Measurements from ENCODE around the gene ABCA7.

ABCA7 gene

DNA sequence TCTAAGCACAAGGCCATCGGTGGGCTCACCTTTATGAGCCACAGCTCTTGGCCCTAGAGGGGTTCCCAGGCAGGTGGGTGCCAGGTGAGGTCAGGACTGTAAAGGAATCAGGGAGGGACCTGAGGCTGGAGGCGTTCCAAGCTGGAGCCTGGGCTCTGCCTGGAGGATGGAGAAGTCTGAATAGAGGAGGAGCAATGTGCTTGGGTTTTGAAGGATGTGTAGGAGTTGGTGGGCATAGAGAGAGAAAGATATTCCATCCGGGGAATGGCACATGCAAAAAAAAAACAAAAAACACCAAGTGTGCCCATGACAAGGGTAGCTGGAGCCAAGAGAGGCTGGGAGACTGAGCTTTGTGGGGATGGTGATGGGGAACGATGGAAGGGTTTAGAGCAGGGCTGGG is 37.3 kb upstream of the ABCA7 start:
- DNase-seq (ENCODE audit: low read depth in 2 of 2), result no peak

DNA sequence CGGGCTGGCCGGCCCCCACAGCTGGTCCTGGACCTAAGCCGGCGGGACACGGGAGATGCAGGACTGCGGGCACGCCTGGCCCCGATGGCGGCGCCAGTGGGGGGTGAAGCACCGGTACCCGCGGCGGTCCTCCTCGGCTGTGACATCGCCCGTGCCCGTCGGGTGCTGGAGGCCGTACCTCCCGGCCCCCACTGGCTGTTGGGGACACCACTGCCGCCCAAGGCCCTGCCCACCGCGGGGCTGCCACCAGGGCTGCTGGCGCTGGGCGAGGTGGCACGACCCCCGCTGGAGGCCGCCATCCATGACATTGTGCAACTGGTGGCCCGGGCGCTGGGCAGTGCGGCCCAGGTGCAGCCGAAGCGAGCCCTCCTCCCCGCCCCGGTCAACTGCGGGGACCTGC is 36.6 kb upstream of the ABCA7 start:
- DNase-seq (ENCODE audit: low read depth in 2 of 2), result no peak

DNA sequence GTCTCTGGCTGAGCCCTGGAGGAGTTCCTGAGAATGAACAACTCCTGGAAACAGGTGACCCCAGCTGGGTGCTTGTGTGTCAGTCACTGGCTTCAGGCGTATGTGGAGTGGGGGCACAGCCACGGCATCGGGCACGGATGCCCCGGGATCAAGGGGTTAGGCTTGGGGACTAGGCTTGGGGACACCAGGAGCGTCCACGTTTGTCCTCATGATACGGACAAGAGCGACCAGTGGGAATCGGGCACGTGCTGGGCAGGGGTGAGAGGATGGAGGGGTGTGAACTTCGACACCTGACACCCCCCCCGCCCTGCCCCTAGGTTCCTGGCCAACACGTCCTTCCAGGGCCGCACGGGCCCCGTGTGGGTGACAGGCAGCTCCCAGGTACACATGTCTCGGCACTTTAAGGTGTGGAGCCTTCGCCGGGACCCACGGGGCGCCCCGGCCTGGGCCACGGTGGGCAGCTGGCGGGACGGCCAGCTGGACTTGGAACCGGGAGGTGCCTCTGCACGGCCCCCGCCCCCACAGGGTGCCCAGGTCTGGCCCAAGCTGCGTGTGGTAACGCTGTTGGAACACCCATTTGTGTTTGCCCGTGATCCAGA is 35.6 kb upstream of the ABCA7 start:
- DNase-seq (ENCODE audit: low read depth in 2 of 2), result no peak

DNA sequence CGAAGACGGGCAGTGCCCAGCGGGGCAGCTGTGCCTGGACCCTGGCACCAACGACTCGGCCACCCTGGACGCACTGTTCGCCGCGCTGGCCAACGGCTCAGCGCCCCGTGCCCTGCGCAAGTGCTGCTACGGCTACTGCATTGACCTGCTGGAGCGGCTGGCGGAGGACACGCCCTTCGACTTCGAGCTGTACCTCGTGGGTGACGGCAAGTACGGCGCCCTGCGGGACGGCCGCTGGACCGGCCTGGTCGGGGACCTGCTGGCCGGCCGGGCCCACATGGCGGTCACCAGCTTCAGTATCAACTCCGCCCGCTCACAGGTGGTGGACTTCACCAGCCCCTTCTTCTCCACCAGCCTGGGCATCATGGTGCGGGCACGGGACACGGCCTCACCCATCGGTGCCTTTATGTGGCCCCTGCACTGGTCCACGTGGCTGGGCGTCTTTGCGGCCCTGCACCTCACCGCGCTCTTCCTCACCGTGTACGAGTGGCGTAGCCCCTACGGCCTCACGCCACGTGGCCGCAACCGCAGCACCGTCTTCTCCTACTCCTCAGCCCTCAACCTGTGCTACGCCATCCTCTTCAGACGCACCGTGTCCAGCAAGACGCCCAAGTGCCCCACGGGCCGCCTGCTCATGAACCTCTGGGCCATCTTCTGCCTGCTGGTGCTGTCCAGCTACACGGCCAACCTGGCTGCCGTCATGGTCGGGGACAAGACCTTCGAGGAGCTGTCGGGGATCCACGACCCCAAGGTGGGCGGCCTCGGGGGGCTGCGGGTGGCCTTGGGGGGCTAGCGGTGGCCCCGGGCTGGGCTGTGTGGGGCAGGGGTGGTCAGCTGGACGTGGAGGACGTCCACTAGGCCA is 34.9 kb upstream of the ABCA7 start:
- DNase-seq (ENCODE audit: low read depth in 2 of 2), result no peak

DNA sequence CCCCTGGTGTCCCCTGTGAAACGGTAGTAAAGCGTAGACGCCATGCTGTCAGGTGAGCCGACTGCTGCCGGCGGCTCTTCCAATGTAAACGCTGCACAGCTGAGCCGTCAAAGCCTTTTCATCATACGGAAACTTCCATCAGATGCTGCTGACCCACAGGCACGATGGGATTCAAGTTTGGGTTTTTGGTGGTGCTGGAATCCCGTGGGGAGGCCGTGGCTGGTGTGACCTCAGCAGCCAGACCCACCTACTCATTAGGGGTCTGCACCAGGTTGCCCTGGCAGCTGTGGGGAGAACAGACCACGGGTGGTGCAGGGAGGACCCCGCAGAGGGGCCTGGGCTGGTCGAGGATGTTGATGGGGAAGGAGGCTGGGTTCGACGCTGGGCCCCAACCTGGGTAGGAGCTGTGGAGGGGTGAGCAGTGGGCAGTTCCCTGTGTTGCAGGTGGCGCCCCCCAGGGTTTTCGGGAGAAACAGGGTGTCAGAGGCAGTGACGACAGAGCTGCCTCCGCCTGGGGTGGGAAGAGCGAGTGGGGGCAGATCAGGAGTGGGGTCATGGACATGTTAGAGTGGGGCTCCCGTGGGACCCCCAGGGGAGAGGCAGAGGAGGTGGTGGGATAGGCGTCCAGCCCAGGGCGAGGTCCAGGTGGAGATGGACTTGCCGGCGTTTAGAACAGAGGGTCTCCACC is 33.1 kb upstream of the ABCA7 start:
- DNase-seq (ENCODE audit: low read depth in 2 of 2), result no peak

DNA sequence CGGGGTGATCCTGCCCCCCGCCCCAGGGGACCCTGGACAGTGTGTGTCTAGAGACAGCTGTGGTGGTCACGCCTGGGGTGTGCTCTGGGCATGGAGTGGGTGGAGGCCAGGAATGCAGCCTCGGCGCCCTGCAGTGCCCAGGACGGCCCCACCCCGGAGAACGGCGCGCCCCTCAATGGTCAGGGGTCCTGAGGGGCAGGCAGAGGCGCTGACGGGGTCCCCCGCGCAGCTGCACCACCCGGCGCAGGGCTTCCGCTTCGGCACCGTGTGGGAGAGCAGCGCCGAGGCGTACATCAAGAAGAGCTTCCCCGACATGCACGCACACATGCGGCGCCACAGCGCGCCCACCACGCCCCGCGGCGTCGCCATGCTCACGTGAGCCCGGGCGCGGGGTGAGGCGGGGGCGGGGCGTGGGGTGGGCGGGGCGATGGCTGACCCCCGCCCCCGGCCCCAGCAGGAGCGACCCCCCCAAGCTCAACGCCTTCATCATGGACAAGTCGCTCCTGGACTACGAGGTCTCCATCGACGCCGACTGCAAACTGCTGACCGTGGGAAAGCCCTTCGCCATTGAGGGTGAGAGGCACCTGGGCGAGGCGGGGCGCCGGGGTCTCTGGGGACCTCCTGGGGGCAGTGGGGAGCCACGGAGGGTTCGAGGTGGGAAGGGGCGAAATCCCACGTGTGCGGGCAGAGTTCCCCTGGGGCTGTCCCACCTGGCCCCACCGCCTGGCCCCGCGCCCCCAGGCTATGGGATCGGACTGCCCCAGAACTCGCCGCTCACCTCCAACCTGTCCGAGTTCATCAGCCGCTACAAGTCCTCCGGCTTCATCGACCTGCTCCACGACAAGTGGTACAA is 32.3 kb upstream of the ABCA7 start:
- no peak for DNase-seq (ENCODE audit: low read depth in 2 of 2)

DNA sequence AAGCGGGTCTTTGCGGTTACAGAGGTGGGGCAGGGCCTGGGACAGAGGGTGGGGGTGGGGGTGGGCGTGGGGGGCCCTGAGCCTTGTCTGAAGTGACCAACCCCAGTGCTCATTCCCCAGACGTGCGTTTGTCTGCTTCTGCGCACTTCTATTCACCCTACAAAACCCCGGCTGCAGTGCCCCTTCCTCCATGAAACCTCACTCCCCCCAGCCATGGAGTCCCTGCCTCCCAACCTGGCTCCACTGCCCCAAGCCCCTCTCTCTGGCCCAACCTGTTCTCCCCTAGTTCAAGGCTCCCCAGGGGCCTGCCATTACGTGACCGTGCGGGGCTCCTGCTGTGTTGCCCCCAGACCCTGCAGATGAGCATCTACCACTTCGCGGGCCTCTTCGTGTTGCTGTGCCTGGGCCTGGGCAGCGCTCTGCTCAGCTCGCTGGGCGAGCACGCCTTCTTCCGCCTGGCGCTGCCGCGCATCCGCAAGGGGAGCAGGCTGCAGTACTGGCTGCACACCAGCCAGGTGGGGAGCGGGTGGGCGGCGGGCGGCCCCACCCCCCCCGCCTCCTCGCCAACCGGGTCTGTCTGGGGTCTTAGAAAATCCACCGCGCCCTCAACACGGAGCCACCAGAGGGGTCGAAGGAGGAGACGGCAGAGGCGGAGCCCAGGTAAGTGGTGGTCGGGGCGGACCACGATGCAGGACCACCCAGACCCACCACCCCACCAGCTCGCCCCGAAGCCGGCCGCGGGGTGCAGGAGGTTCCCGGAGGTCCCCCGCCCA is 31.5 kb upstream of the ABCA7 start:
- no peak for DNase-seq (ENCODE audit: low read depth in 2 of 2)

DNA sequence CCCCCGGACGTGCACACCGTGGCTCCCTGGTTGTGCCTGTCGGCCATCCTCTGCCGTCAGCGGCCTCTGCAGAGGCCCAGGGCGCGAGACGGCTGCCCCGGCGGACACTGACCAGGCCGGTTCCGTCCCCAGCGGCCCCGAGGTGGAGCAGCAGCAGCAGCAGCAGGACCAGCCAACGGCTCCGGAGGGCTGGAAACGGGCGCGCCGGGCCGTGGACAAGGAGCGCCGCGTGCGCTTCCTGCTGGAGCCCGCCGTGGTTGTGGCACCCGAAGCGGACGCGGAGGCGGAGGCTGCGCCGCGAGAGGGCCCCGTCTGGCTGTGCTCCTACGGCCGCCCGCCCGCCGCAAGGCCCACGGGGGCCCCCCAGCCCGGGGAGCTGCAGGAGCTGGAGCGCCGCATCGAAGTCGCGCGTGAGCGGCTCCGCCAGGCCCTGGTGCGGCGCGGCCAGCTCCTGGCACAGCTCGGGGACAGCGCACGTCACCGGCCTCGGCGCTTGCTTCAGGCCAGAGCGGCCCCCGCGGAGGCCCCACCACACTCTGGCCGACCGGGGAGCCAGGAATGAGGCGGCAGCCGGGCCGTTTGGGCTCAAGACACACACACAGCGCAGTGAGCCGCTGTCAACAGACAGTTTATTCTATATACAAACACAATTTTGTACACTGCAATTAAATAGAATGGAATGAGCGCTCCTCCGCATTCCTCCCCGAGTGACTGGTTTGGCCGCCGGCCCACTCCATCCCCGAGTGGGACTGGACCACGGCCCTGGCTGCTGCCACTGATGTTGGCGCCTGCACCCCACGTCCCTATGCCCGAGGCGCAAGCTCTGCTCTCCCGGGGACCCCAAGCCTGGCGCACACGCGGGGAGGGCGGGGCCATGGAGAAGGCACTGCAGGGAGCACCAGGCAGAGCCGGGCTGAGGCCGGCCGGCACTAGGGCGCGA is 30.6 kb upstream of the ABCA7 start:
- no peak for DNase-seq (ENCODE audit: low read depth in 2 of 2)

DNA sequence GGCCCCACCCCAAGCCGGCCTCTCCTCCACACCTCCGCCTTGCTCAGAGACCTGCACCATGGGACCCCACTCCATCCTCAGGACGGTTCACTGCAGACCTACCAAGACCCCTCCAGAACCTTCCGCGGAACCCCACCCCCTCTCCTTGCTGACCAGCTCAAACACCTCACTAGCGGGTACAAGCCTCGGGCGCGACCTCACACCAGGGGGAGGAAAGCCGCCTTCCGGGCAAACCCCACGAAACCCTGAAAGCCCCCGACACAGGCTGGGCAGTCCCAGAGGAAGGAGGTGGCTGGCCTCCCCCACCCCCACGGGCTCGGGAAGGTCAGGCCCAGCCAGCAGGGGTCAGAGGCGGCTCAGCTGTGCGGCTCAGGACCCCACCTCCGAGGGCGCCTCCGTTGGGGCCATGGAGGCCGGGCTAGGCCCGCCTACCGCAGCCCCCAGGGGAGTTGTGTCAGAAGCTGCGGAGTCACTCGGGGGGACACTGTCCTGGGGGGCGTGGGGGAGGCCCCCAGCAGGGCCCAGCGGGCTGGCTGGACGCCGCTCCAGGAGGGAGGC is 29.8 kb upstream of the ABCA7 start:
- DNase-seq (ENCODE audit: low read depth in 2 of 2), result no peak

DNA sequence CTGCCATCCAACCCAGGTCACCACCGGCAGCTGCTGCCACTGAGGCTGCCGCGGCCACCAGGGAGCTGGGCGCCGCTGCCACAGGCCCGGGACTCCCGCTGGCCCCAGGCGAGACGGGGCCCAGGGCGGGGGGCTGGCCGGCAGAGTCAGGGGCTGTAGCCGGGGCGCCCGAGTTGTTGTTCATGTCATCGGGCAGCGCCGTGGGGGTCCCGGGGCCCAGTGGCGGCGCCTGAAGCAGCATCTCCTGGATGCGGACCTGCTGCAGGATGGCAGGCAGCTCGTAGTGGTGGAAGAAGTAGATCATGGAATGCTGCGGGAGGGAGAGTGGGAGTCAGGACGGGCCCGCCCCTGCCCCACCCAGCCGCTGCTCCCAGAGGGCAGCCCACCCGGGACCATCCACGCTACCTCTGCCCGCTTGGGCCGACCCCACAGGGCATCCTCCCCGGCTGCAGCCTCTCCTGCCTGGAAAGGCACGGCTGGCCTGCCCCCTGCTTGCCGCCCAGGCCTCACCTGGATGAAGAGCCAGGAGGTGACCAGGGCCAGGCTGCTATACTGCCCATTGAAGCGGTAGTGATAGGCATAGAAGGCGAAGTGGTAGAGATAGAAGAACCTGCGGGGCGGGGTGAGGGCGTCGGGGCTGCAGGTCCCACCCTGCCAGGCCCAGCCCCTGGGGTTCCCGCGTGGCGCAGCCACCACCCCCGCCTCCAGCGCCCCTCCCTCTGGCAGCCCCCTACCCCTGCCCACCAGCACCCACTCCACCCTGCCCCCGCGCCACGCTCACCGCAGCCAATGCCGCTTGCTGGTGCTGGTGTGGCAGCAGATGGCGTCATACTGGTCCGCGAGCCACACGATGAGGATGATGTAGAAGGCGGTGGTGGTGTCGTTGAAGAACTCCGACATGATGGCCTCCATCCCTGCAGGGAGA is 29.1 kb upstream of the ABCA7 start:
- DNase-seq (ENCODE audit: low read depth in 2 of 2), result no peak

DNA sequence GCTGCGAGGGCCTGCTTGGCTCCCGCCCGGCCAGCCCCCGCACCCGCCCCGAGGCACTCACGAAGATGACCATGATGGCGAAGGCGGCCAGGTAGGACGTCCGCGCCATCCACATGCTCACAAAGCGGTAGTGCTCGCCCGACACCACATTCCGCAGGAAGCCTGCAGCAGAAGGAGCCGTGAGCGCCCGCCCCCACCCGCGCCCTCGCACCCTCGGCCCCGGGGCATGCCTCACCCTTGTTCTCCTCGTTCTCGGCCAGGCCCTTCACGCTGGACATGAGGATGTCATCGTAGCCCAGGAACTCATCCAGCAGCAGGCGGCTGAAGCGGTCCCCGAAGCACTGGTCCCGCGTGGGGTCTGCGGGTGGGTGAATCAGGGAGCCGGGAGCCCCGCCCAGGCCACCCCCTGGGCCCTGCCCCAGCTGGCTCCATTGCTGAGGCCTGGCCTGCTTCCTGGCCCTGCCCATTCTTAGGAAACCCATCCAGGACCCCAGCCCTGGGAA is 28.0 kb upstream of the ABCA7 start:
- DNase-seq (ENCODE audit: low read depth in 2 of 2), result no peak

DNA sequence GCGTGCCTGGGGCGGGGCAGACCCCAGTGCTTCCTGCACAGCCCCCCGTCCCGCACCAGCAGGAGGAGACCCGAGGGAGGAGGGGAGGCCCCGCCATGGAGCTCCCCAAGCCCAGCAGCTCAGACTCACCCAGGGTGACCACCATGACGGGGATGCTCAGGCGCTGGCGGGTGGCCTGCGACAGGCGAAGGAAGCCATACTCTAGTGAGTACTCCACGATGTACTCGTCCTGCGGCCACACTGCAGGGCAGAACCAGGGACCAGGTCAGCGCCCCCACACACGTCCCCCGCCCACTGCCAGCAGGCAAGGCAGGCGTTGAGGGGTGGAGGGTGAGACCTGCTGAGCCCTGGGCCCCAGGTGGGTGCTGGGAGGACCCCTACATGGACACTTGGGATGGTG is 27.6 kb upstream of the ABCA7 start:
- DNase-seq (ENCODE audit: low read depth in 2 of 2), result no peak

DNA sequence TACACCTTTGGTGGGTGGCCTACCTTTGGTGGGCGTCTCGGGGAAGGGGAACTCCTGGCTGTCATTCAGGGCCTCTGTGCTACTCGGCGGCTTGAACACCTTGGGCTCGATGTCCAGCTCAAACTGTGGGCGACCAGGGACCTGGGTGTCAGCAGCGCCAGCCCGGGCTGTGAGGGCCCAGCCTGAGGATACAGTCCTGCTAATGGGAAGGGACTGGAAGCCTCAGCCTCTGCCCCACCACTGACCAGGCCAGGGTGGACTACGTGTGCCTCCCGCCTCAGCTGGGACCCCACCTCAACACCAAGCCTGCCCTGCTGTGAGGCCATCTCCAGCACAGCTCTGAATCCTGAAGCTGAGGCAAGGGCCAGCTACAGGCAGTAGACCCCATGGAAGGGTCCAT is 26.7 kb upstream of the ABCA7 start:
- no peak for DNase-seq (ENCODE audit: low read depth in 2 of 2)

DNA sequence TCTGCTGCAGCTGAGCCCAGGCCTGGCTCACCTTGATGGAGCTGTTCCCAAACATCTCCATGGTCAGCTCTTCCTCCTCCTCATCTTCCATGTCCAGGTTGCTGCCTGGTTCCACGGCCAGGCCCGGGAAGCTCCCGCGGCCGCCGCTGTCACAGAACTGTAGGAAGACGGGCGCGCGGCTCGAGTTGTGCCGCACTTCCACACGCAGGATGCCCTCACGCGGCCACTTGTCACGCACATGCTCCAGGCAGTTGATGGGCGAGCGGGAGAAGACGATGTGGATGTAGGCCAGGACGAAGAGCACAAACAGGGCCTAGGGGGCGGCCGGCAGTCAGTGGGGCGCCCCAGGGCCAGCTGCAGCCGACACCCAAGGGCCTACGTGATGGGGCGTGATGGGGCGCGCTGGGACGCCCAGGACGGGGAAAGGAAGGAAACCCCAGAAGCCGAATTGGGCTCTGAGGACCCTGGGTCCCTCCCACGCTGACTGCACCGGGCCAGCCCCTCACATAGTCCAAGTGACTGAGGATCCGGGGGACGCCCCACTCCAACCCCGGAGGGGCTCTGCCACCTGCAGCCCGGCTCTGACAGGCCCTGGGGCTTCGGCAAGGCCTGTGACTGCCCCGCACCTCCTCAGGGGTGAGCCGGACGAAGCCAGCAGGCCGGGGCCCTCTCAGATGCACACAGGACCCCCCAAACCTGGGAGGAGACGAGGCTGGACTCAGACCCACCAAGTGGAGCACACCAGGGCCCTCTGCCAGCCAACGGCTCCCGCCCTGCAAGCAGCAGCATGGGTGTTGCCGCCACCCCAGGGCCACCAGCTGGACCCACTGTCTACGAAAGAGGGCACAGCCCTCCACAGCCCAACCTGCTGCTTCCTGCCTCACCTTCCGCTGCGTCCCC is 25.5 kb upstream of the ABCA7 start:
- DNase-seq (ENCODE audit: low read depth in 2 of 2), result no peak

DNA sequence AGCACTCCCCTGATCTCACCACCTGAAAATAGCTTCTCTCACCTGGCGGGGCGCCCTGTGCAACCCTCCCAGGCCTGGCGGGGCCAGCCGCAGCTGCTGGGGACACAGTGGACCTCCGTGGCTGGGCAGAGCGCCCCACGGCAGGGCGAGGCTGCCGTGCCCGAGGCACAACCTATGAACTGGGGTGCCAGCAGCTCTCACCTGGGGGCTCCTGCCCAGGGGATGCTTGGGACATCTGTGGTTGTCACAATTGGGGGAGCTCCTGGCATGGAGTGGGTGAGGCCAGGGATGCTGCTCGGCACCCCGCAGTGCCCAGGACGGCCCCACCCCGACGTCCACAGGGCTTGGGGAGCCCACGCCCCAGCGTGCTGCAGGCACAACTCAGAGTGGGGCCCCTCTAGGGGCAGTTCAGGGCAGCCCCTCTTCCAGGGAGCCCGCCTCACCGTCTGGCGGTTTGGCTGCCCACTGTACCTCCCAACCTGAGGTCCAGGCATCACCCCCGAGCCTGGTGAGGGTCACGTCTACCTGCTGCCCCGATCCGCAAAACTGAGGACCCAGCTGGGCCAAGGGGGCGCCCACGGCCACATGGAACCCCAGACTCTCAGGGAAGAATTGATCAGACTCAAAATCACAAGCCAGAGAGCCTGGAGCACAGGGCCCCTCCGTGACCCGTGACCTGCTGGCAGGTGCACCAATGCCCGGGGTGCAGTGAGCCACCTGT is 24.7 kb upstream of the ABCA7 start:
- DNase-seq (ENCODE audit: low read depth in 2 of 2), result no peak

DNA sequence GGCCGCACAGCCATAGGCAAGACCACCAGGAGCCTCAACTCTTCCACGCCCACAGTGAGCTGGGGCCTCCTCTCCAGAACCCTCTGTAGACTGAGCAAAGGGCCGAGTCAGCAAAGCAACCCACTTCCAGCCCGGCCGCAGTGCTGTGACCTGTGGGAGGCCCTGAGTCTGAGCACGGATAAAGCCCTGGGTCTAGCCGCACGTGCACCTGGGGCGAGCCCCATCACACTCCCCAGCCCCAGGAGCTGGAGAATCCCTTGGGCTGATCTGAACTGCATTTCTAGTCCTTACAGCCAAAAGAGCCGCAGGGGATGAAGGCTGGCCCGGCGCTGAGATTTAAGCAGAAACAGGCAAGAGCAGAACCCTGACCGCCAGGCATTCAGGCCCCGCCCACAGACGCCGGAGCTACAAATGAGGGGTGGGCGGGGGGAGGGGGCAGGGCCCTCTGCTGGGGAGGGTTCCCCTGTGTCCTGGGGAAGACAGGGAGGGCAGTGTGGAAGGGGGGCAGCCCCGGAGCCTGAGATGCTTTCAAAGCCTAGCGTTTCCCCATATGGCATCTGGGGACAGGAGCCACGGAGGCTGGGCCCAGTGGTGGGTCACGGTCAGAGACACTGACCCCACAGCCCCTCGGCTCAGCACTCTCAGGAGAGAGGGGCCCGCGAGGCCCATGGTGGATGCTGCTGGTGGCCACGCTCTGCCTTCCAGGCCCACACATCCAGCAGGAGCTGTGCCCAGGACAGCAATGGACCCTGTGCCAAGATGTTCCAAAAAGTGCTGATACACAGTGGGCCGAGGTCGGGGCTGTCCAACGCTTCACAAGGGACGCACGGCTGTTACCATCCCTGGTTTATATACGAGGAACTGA is 23.9 kb upstream of the ABCA7 start:
- DNase-seq (ENCODE audit: low read depth in 2 of 2), result no peak
